ENCODE data around the gene RAE1.

Gene RAE1, protein sequence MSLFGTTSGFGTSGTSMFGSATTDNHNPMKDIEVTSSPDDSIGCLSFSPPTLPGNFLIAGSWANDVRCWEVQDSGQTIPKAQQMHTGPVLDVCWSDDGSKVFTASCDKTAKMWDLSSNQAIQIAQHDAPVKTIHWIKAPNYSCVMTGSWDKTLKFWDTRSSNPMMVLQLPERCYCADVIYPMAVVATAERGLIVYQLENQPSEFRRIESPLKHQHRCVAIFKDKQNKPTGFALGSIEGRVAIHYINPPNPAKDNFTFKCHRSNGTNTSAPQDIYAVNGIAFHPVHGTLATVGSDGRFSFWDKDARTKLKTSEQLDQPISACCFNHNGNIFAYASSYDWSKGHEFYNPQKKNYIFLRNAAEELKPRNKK

DNA sequence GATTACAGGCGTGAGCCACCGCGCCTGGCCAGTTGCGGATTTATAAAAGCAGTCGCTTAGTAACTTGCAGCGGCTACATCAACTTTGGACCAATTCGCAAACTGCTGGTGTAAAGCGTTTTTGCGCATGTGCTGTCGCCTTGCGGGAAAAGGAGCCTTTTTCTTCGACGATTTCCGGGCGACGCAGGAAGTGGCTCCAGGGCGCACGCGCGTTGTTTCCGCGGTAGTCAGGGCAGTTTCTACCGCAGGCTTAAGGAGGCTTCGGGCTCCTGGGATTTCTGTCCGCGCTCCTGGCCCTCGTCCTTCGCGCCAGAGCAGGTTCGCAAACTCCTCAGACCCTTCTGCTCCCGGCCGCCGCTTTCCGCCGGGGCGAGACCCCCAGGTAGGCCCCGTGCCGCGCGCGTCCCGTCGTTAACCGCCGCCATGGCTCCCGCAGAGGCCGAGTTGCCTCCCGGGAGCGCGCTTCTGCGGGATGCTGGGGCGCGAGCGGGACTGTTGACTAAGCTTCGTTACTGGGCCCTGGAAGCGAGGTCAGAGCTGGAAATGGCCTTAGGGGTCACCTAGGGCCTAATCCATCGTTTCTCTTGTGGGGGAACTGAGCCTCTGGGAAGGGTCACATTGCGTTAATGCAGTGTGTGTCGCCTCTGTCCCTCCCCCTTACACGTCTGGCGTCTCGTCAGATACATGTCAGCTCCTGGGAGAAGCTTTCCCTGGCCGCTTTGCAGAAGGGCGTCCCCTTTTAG, at the start of gene RAE1:
Gene RAE1, plus strand, starts transcription at position 214 of the 742 bp plus-strand sequence. CDS start 2,784 bp downstream, outside the sequence.
- DNase-seq: peak; percentile 17

DNA sequence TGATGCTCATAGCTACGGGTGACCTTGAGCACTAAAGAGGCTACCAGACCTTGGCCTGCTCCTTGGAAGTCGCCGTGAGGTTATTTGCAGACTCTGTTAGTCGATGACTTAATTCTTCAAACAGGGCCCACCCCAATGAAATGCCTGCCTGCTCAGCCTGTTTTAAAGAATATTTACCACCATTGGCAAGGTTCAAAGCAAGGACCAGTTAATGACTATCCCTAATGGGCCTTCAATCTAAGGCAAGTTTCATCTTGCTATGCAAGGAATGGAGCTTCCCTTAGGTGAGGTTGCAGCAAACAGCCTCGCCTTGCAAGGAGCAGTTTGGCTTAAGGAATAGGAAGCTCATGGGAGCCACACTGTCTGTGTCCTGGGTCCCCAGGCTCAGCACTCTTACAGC, 44.3 kb upstream of the RAE1 start:
- DNase-seq: no peak

DNA sequence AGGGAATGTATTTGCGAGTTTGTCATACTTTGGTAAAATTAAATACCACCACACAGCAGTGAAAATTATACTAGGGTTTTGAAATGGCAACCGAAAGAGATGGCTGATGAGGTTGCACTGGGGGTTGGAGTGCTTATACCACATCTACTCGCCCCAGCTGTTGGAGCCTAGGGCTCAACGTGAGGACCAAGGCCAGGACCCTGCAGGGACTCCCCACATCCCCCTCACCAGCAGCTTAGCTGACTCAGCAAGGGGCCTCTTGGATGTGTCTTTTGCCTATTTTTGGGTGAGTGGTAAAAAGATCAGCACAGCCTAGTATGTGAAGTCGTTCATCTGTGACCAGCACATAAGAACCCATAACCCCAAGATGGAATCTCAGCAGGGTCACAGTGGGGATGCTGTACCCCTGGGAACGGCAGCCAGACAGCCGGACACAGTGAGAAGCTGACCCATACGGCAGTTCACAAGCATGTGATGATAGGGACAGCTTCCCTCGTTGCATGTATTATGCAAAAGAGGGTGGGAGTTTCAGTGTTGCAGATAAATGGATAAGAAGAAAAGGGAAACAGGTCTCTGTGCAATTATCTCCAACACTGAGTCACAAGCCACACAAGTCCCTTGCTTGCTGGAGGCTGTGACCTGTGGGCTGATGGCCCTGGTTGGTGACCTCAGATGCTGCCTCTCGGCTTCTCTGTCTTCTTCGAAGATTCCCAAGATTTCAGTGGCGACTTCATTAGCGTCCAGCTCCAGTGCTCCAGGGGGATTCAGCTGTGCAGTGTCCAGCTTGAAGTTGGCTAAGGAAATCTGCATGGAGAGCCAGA, 42.4 kb upstream of the RAE1 start:
- DNase-seq: no peak

DNA sequence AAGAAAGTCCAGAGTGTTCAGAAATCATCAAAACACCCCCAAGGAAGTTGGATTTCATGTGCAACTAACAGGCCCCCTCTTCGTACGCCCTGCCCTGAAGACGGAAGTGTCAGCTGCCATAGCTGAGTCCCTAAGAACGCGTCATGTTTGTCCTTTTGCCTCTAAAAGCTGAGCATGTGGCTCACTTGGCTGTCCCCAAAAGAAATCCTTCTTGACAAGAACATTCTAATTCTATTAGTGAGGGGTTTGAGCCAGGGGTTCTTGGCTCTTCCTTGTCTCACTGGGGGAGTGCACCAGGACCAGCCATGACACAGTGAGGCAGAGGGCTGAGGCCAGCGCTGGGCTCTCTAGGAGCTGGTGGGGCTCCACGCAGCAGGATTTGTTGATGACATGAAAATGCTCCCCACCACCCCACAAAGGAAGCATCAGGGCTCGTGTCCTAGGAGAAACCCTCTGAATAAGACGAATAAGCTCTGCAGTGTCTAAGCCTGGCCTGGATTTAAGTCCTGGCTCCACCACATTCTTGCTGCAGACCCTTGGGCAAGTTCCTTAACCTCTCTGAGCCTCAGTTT, 41.4 kb upstream of the RAE1 start:
- DNase-seq: no peak

DNA sequence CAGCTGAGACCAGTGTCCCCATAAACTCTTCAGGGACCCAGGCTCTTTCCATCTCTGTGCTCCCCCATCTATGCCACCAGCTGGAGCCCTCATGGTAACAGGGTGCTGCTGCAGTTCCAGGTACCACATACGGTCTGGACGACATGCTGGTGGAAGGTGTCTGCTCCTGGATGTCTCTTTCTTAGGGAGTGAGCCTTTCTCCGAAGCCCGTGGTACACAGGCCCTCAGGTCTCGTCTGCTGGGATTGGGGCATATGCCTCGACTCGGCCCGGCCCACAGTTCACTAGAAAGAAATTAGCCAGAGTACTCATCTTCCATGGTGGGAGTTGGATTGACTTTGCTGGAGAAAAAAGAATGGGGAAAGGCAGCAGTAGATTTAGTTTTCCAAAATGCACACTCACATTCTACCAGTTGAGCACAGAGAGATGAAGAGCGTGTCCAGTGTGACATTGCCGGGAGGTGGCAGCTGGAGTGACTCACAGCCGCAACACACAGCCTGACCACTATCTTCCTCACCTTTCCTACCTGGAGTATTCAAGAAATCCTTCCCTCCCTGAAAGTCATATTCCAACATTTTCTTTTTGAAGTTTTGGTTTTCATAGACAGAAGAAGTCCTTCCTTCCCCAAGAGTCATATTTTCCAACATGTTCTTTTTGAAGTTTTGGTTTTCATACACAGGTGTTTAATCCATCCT, 40.1 kb upstream of the RAE1 start:
- no peak for DNase-seq

DNA sequence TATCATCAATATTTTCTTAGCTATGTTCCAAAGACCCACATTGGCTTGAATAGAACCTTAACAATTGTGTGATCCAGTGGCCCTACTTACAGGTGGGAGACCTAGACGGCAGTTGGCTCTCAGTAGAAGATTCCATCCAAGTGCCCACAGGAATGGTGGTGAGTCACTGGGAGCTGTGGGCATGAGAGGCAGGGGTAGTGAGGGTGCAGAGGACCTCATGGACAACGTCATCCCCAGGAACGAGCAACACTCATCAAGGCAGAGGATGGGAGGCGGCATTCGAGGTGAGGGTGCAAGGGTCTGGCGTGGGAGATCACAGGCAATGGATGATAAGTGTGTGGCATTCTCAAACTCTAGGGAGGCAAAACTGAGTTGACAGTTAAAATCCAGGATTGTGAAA, 38.9 kb upstream of the RAE1 start:
- DNase-seq: no peak

DNA sequence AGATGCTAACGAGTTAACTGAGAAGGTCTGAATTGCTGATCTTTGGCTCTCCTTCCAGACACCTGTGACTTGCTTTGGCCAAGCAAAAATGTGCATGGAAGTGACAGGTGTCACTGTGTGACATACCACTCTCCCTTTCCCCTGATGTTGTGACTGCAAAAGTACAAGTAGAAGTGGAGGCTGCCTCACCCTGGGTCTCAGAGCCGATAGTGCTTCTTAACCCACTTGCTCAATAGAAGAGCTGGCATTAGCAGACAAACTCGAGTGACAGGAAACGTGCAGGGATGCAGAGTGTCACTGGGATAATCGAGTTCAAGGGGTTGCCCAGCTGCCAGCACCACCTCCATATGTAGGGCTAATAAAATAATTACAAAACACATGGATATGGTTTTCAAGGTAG, 37.8 kb upstream of the RAE1 start:
- DNase-seq: no peak

DNA sequence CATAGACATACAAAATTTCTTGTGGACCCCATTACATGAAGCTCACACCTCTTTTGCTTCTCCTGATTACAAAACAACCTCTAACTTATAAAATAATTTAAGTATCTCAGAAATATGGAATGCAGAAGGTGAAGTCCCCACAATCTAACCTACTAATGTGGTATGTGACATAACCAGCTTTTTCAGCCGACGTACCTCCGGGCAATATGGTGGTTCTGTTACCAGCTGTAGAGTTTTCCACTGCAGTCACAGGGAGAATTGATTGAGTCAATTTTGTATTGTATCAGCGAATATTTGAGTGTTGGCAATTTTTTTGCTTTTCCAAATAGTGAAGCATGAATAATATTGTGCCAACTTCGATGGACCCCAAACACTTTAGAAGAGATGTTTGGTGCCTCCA, 37.1 kb upstream of the RAE1 start:
- no peak for DNase-seq

DNA sequence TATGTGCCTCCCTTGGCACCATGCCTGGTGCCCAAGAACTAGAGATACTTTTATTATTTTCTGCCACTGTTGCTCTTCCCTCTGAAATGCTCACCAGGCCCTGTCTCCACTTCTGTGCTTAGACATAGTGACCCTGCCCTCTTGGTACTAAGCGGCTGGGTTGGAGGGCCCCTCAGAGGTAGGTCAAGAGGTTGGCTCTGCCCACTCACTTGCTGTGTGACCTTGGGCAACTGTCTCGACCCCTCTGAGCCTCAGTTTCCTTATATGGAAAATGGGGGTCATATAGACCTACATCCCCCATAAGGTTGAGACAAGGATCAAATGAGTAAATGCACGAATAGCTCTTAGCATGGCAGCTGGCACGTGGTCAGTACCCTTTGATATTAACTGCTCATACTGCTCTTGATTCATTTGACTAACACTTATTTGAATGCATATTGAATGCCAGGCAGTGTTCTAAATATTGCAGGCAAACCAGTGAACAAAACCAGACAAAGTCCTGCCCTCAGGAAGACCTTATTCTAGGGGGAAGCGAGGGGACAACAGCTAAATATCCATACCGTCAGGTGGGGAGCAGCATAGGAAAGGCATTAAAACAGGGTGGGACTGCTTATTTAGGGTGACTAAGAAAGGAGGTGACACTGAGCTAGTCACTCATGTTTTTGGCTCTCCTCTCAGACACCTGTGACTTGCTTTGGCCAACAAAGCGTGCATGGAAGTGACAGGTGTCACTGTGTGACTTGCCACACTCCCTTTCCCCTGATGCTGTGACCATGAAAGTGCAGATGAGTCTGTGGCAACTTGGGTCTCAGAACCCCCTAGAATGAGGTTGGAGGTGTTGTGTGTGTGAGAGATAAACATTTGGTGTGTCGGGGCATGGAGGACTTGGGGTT, 35.7 kb upstream of the RAE1 start:
- no peak for DNase-seq

DNA sequence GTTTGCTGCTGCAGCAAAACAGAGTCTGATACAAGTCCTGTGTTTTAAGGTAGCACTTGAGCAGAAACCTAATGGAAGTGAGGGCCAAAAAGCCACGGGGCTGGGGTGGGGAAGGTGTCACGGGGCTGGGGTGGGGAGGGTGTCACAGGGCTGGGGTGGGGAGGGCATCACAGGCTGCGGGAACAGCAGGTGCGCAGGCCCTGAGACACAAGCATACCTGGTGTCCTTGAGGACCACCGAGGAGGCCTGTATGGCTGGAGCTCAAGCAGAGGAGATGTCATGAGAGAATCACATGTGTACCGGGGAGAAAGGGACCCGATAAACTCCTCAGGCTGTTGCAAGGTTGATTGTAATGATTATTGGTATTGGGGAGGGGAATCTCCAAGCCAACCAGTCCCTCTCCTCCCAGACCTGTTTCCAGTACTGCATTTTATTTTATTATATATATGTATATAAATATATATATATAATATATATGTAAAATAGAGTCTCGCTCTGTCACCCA, 35.0 kb upstream of the RAE1 start:
- DNase-seq: no peak

DNA sequence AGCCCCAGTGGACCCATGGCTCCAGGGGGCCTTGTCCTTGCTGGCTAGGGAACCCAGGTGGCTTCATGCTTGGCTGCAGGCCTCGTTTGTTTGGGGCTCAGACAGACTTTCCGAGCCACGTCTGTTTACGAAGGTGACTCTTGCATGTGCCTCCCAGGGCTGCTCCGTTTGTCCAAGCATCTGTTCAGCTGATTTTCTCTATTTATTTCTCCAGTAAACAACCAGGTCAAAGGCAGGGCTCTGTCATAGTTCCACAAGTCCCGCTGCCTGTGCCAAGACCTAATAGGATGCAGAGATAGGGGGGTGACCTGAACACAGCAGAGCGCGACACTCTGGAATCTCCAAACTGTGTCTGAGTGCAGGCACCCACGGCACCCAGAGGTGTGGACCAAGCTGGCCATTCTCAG, 34.3 kb upstream of the RAE1 start:
- no peak for DNase-seq

DNA sequence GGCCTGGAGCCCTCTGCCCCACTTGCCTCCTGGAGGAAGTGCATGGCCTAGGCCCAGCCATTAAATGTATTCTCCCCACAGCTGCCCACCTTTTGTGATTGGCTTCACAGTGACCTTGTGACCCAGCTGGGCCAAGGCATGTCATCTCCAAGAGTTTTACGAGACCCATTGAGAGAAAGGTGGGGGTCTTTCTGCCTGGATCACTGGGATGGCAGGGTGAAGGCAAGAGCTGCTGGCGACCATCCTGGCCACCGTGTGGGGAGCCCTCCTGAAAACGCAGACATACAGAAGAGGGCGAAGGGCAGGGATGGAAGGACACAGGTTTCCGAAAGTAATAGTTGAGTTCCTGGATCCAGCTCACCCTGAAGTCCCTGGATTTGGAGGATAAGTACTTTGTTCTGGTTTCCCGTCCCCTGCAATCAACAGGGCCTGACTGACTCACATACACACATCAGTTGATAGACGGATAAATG, 33.7 kb upstream of the RAE1 start:
- DNase-seq: no peak

DNA sequence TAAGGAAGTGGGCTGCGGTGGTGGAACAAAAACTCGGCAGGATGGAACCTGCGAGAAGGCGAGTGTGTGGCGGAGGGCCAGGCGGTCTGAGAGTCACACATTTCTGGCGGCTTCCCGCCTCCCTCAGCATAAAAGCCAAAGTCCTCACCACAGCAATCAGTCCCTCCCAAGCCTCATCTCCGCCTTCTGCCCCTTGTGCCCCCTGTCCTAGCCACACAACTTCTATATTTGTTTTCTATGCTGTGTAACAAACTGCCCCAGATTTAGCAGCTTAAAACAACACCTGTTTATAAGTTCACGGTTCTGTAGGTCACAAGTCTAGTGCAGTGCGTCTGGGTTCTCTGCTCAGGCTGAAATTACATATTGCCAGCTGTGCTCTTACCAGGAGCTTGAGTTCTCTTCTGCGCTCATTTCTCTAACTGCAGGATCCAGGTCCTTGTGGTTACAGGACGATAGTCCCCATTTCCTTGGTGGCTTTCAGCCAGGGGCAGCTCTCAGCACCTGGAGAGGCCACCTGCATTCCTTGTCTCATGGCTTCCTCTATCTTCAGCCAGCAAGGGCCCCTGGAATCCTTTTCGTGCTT, 33.2 kb upstream of the RAE1 start:
- DNase-seq: no peak

DNA sequence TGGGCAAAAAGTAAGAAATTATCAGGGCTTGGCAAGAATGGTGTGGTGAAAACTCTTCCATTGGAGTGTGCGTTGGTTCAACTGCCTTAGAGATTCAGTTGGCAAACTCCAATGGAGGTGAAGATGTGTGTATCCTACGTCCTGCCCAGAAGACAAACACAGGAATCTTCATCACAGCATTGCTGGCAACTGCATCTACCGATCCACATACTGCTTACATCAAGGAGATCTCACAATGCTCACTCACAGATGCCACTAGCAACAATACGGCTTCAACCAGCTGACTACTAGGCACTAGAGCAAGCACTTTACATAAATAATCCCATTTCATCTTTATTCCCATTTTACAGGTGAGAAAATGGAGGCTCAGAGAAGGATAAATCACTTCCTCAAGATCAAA, 31.5 kb upstream of the RAE1 start:
- DNase-seq: no peak

DNA sequence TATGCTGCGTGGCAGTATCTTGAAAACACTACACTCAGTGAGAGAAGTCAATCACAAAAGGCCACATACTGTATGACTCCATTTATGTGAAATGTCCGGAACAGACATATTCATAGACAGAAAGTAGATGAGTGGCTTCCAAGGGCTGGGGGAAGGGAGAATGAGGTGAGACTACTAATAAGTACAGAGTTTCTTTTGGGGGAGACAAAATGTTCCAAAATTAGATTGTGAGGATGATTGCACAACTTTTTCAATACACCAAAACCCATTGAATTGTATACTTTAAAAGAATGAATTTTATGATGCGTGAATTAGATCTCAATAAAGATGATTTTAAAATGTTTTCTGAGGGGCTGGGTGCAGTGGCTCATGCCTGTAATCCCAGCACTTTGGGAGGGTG, 30.7 kb upstream of the RAE1 start:
- no peak for DNase-seq

DNA sequence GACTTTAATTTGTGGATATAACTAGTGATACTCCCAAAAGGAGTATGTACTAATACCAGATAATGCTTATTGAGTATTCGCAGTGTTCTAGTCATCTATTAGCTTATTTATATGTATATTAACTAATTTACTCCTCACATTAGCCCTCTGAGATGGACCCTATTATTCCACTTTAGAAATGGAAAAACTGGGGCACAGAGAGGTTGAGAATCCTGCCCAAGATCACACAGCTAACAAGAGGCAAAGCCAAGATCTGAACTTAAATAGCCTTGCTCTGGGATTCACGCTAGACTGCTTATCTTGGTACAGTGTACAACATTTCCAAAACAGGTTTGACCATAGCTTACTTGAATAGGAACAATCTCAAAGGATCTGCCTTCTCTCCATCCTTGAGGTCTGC, 29.9 kb upstream of the RAE1 start:
- no peak for DNase-seq

DNA sequence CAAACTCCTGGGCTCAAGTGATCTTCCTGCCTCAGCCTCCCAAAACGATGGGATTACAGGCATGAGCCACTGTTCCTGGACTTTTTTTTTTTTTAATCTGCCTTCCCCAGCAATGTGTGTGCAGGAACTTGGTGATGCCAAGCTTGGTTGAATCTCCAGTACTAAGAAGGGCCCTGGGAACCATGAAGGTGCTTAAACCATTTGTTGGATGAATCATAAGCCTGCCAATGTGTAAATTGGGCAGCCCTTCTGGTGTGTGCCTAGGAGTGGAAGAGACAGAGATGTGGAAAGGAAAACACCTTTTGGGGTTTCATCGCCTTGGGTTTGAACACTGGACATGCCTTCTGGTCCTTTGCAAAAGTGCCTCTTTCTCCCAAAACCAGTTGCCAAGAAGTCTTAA, 28.6 kb upstream of the RAE1 start:
- DNase-seq: no peak

DNA sequence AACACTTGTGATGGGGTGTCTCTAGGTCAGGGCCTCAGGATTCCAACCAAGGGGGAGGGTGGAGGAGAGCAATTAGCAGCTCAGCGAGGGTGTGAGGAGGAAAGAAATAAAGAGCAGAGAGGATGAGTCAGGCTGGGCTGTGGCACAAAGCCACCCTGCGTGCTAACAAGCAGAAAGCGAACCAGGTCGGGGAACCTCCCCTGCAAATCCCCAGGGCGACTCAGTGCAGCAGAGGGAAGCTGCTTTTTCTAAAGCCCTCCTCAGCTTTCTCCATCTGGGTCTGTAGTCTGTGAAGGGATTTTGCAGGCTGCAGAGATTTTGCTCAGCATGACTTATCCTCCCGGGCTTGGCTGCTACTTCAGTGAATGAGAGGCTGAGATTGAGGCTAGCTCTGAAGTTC, 28.0 kb upstream of the RAE1 start:
- DNase-seq: no peak

DNA sequence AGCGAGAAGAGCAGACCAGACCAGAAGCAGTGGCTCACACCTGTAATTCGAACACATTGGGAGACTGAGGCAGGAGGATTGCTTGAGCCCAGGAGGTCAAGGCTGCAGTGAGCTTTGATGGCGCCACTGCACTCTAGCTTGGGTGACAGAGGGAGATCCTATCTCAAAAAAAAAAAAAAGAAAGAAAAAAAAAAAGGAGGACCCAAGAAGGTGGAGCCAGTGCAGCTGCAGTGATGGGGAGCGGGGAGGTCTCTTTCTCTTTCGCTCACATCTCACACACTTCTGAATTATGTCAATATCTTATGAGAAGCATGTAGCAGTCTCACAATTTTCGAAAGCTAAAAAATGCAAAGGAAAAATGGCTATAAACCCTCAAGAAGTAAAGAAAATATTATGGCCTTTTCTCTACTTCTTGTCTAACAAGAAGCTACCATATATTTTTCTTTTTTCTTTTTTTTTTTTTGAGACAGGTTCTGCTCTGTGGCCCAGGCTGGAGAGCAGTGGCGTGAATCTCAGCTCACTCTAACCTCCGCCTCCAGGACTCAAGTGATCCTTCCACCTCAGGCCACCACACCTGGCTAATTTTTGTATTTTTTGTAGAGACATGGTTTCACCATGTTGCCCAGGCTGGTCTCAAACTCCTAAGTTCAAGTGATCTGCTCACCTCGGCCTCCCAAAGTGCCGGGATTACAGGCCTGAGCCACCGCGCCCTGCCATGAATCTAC, 25.3 kb upstream of the RAE1 start:
- no peak for DNase-seq
